Measurements from ENCODE around the gene ZNF440. TPM values are rescaled to one million over a fixed set of nuclear protein-coding genes. Genes with fewer than 3 reads are reported as not detected.

The ZNF440 gene
- 8.4 and 9.6 TPM in 2 replicates for total RNA-seq

GRCh38 chr19:11814029-11814699, at the start of gene ZNF440:
TSS of gene ZNF440 (plus strand) at chr19:11814273. CDS start at chr19:11814448, 175 bp downstream.

GRCh38 chr19:11766597-11767591, 47.2 kb upstream of the ZNF440 start, which contains the start of gene ZNF441:
TSS of gene ZNF441 (plus strand) at chr19:11767000. CDS start at chr19:11767194, 194 bp downstream.

GRCh38 chr19:11798391-11799330, 15.4 kb upstream of the ZNF440 start, which contains the start of gene ZNF491:
TSS of gene ZNF491 (plus strand) at chr19:11798523. CDS start at chr19:11805954, 7,431 bp downstream.

GRCh38 chr19:11848594-11849469, 34.8 kb downstream of the ZNF440 start, which contains the start of gene ZNF439:
TSS of gene ZNF439 (plus strand) at chr19:11848726. CDS start at chr19:11848868, 142 bp downstream.

Other genes starting within 250 kb of the ZNF440 start
- 46.7 and 66.5 TPM in 2 replicates for gene ACP5, start 236.6 kb upstream of the ZNF440 start, total RNA-seq
- gene ZNF627, start 216.8 kb upstream of the ZNF440 start, total RNA-seq = 22.6 and 24.6 TPM in 2 replicates
- 6.4 and 8.7 TPM in 2 replicates for gene ZNF823, start 75.3 kb upstream of the ZNF440 start, total RNA-seq
- gene ZNF441, start 47.3 kb upstream of the ZNF440 start, total RNA-seq = 4.6 and 6.4 TPM in 2 replicates
- 0.72 and 0.85 TPM in 2 replicates for gene ZNF491, start 15.8 kb upstream of the ZNF440 start, total RNA-seq
- 1.3 and 2.4 TPM in 2 replicates for gene ZNF439, start 34.5 kb downstream of the ZNF440 start, total RNA-seq
- gene ZNF69, start 73.5 kb downstream of the ZNF440 start, total RNA-seq = 0.21 and 7.2 TPM in 2 replicates
- 8.2 and 8.5 TPM in 2 replicates for gene ZNF700, start 110.8 kb downstream of the ZNF440 start, total RNA-seq
- gene ZNF763, start 150.8 kb downstream of the ZNF440 start, total RNA-seq = 0.43 and 1.2 TPM in 2 replicates
- gene ZNF433, start 221.4 kb downstream of the ZNF440 start, total RNA-seq = 1.2 and 4.3 TPM in 2 replicates
- under 0.01 TPM in 1 of 2 replicates, not detected in the other for gene ZNF878, start 238.7 kb downstream of the ZNF440 start, total RNA-seq